ENCODE results near the gene PRELID2. TPM values are rescaled to one million over a fixed set of nuclear protein-coding genes. Genes with fewer than 3 reads are reported as not detected.
A peak's percentile ranks its signal among the peaks of the same experiment; 100 is the strongest.
"Not testable (repeated sequence)": the region's sequence is repeated elsewhere in the genome, so short reads cannot be mapped to it uniquely, and the experiment has no call there.

PRELID2 gene
- total RNA-seq, 1 donor from 2014 or later = 10.2 TPM

DNA sequence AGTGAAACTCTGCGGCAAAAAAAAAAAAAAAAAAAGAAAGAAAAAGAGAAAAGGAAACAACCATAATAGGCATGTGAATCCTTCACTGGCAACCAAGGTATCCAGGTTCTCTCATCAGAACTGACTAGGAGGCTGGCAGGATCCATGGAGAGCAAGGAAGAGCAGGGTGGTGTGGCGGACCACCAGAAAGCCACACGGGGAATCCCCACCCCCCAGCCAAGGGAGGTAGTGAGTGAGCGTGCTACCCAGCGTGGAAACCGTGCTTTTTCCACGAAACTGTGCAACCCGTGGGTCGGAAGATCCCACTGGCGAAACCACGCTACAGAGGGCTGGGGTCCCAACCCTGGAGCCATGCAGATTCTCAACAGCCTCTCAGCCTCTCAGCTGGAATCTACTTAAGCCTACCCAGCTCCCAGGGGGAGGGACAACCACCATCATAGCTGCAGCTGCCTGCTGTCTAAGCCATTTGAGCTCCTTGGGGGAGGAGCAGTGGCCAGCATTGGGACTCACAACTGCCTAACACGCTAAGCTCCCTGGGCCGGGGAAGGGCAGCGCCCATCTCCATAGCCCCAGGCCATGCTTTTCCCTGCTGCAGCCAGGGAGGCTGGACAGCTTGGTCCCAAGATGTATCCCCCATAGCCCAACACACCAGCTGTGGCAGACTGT is 91.6 kb downstream of the PRELID2 start:
- intact Hi-C loops (cut with DNase I) = no loop called here
- ATAC-seq (peak in 1 of 2 donors; percentile 15), DNase-seq (no peak)
- TF ChIP-seq, protein P1, sequence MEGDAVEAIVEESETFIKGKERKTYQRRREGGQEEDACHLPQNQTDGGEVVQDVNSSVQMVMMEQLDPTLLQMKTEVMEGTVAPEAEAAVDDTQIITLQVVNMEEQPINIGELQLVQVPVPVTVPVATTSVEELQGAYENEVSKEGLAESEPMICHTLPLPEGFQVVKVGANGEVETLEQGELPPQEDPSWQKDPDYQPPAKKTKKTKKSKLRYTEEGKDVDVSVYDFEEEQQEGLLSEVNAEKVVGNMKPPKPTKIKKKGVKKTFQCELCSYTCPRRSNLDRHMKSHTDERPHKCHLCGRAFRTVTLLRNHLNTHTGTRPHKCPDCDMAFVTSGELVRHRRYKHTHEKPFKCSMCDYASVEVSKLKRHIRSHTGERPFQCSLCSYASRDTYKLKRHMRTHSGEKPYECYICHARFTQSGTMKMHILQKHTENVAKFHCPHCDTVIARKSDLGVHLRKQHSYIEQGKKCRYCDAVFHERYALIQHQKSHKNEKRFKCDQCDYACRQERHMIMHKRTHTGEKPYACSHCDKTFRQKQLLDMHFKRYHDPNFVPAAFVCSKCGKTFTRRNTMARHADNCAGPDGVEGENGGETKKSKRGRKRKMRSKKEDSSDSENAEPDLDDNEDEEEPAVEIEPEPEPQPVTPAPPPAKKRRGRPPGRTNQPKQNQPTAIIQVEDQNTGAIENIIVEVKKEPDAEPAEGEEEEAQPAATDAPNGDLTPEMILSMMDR (IDR thresholded peaks at IDR 0.05) = no peak
- Histone ChIP-seq H3K27ac (no peak overlapping the region), H3K36me3 (no peaks in the 10 kb centered on the region), H3K27me3 (ENCODE audit: low read depth) (no peaks in the 10 kb centered on the region), H3K9me3 (peaks cover 2% of the 10 kb centered on the region), H3K4me3 (no peak overlapping the region), H3K4me1 (no peaks in the 10 kb centered on the region)

DNA sequence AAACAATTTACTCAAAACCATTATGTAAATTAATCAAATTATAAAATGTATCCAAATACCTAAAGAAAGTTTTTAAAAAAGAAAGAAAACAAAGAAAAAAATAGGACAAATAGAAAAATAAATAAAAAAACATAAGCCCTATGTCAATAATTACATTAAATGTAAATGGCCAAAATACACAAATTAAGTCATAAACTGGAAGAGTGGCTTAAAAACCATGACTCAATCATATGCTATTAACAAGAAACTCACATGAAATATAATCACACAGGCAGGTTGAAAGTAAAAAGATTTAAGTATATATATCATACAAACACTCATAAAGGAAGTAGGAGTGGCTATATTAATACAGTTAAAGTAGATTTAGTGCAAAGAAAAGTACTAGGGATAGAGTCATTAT is 95.3 kb downstream of the PRELID2 start:
- Histone ChIP-seq H3K9me3 (no peaks in the 10 kb centered on the region), H3K4me3 (no peak overlapping the region), H3K4me1 (no peaks in the 10 kb centered on the region), H3K27ac (no peak overlapping the region), H3K36me3 (no peaks in the 10 kb centered on the region), H3K27me3 (ENCODE audit: low read depth) (no peaks in the 10 kb centered on the region)
- intact Hi-C loops (cut with DNase I) = no loop called here
- ATAC-seq (no peak), DNase-seq (no peak)
- TF ChIP-seq, protein P1 (IDR thresholded peaks at IDR 0.05) = no peak

DNA sequence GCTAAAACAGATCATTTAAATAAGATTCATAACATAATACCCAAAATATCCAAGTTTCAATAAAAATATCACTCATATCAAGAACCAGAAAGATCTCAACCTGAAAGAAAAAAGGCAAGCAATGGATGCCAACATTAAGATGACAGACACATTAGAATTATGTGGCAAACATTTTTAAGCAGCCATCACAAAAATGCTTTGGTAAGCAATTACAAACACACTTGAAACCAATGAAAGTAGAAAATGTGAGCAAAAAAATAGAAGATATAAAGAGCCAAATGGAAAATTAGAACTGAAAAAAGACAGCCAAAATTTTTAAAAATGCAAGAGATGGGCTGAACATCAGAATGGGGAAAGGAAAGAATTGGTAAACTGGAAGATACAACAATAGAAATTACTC is 96.9 kb downstream of the PRELID2 start:
- ATAC-seq (no peak), DNase-seq (no peak)
- intact Hi-C loops (cut with DNase I) = no loop called here
- H3K9me3 ChIP-seq = no peaks in the 10 kb centered on the region
- no peaks in the 10 kb centered on the region for H3K4me1 ChIP-seq
- no peaks in the 10 kb centered on the region for H3K27me3 ChIP-seq (ENCODE audit: low read depth)
- TF ChIP-seq, protein P1 (IDR thresholded peaks at IDR 0.05) = no peak
- no peak overlapping the region for H3K4me3 ChIP-seq
- H3K27ac ChIP-seq = no peak overlapping the region
- H3K36me3 ChIP-seq = no peaks in the 10 kb centered on the region

DNA sequence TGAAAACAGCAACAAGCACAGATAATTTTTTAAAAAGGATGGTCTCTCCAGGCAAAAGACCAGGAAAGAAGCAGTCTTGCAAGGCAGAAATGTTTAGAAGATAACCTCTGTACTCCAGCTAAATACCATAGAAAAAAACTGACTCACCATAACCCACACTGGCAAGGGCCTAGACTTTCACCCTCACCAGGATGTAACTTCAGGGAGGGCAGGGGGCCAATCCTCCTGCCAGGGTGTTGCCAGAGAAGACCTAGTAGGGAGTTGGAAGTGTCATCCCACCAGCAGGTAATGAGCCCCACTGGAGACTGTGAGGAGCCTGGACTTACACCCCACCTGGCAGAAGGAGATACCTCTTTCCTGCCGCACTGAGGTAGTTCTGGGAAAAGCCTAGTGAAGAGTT is 97.6 kb downstream of the PRELID2 start:
- Histone ChIP-seq H3K27me3 (ENCODE audit: low read depth) (no peaks in the 10 kb centered on the region), H3K4me1 (no peaks in the 10 kb centered on the region), H3K9me3 (no peaks in the 10 kb centered on the region), H3K27ac (no peak overlapping the region), H3K4me3 (no peak overlapping the region), H3K36me3 (no peaks in the 10 kb centered on the region)
- no peak for DNase-seq
- no peak for ATAC-seq
- TF ChIP-seq, protein P1 (IDR thresholded peaks at IDR 0.05) = no peak
- intact Hi-C loops (cut with DNase I) = no loop called here

DNA sequence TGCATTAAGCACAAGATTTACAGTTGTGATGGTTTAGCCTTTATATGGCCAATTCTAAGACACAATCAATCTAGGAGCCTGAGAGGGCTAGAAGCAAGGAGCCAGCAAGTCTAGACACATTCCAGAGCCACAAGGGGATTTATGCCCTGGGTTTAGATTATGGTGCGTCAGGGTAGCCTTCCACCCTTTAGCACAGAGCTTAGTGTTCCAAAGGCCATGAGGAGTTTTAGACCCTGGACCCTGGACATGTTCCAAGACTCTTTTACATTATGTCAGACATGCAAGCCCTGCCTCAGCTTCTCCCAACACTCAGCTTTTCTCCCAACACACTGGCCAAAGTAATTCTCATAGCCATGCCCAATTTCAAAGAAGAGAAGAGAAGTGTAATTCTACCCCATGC is 105.2 kb downstream of the PRELID2 start:
- not testable (repeated sequence) for ATAC-seq
- peaks cover 34% of the 10 kb centered on the region for H3K9me3 ChIP-seq

DNA sequence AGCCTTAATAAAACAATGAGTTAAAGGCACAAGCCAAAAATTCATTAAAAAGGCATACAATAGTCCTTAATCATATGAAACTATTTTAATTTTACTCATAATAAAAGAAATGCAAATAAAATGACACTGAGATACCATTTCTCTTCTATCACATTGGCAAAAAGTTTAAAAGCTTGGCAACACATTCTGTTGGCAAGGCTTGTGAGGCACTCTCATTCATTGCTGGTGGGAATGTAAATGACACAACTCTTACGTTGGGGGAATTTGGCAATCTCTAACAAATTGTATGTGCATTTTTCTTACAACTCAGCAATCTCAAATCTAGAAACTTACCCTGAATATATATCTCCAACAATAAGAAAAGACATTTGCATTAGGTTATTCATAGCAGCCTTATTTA is 111.6 kb downstream of the PRELID2 start:
- no peaks in the 10 kb centered on the region for H3K4me1 ChIP-seq
- peaks cover 19% of the 10 kb centered on the region for H3K9me3 ChIP-seq
- no peak for DNase-seq
- no peak for ATAC-seq
- no peak overlapping the region for H3K27ac ChIP-seq
- no peaks in the 10 kb centered on the region for H3K36me3 ChIP-seq
- TF ChIP-seq, protein P1 (IDR thresholded peaks at IDR 0.05) = no peak
- H3K27me3 ChIP-seq (ENCODE audit: low read depth) = no peaks in the 10 kb centered on the region
- H3K4me3 ChIP-seq = no peak overlapping the region
- intact Hi-C loops (cut with DNase I) = no loop called here

More for the DNA sequence above, 105.2 kb downstream of the PRELID2 start:
- H3K4me1 ChIP-seq; DNase-seq; H3K4me3 ChIP-seq; intact Hi-C loops (cut with DNase I); H3K27me3 ChIP-seq (ENCODE audit: low read depth); H3K36me3 ChIP-seq; H3K27ac ChIP-seq: not testable (repeated sequence)

Data from lower lobe of right lung (tissue), 2 donors.